Stomach (tissue), 4 donors: ENCODE results near the gene MS4A6A.

ENCODE experiments used
- CTCF ChIP-seq, 7 experiments: fragments of 450-650 bp in 4 of 7; fragments of 200-600 bp in 3 of 7; sonication (generic) in 3 of 7; IDR thresholded peaks; one replicate each; pipeline ENCODE4 v1.5.1; 2016 to 2019; ENCODE audit warnings: antibody characterized with exemption in 7 of 7, control low read depth in 2 of 7, mild to moderate bottlenecking in 1 of 7
- EP300 ChIP-seq: sonication (generic); formaldehyde crosslinking; IDR thresholded peaks from one replicate; pipeline ENCODE4 v1.6.1; 2017; ENCODE audit warnings: antibody characterized with exemption
- POLR2A ChIP-seq, 4 donors: fragments of 450-650 bp; IDR thresholded peaks; one replicate each; pipeline ENCODE4 v1.6.1; 2016; ENCODE audit warnings: antibody characterized with exemption in 4 of 4, control low read depth in 2 of 4, mild to moderate bottlenecking in 1 of 4, moderate library complexity in 1 of 4
- POLR2AphosphoS5 ChIP-seq, 3 donors: sonication (generic); formaldehyde crosslinking; IDR thresholded peaks; one replicate each; pipeline ENCODE4 v1.6.1; 2016; ENCODE audit warnings: antibody characterized with exemption in 3 of 3

- TF ChIP-seq CTCF (IDR thresholded peaks at IDR 0.05) = no peak
- no peak for TF ChIP-seq POLR2A (IDR thresholded peaks at IDR 0.05)
- no peak for TF ChIP-seq EP300
- no peak for TF ChIP-seq POLR2AphosphoS5 (IDR thresholded peaks at IDR 0.05)
Observed at GRCh38 chr11:60164550-60165075, 18.3 kb downstream of the MS4A6A start.
